DMS53 (cell line): Measurements from ENCODE around the gene CRABP2.
A peak's percentile ranks its signal among the peaks of the same experiment; 100 is the strongest.

Source experiments
- DNase-seq: peaks from one replicate; lab custom pipeline; 2025; lab: John Stamatoyannopoulos, UW

The CRABP2 gene

GRCh38 chr1:156667968-156668709 is 37.2 kb downstream of the CRABP2 start:
- peak; percentile 43 for DNase-seq

DNA sequence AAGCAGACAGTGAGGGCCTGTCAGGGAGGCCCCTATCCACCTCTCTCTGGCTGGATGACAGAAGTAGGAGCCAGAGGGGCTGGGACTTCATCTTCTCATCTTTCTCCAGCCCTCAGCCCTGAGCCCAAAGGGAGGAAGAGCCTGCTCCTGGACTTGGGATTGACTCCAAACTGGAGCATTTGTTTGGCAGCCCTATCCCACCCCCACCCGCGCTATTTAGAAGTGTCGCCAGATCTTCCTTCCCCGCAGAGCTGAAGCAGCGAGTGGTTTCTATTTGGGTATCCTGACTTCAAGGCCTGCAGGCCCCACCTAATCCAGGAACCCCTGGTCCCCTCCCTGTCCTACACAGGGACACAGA is 37.8 kb downstream of the CRABP2 start:
- DNase-seq: no peak

DNA sequence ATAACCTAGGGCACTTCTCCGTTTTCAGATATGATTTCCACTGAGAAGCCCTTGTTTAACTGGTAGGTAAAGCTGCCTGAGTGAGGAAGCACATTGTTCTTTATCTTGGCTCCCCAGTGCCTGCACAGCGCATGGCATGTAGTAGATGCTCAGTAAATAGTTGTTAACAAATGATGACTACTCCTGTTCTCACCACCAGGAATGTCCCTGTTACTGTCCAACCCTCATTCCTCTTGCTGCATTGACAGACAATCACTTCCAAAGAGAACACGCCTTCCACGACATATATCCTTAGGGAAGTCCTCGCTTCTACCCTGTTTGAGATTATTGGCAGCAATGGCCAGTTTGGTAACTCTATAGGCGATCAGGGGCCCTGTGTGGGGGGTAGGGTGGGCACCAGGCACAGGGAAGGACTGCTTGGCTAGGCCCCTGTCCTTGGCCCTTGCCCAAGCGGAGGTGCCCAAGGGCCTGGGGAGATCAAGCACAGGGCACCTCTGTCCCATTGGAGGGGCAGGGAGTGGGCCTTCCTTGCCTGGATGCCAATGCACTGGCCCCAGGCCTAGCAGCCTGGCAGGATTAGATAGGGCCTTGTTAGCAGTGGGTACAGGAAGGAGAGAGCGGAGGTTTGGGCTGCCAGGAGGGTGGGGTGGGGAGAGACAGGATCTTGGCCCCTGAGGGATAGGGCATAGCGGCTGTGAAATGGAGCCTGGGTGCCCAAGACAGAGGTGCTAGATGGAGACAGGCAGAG is 38.3 kb downstream of the CRABP2 start:
- no peak for DNase-seq

DNA sequence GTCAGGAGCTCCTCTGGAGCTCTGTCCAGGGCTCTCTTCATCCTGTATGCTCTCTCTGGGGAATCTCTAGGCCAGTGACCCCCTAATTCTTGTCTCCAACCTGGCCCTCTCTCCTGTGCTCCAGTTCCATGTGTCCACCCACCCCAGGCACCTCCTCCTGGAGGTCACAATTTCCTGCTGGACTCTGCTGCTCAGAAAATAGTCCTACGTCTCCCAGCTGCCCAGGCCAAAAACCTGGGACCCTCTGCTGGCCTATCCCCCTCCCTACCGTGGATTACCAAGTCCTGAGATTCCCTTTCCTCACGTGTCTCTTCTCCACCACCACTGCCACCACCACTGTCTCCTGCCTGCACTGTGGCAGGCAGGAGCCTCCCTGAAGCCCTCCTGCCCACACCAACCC is 39.8 kb downstream of the CRABP2 start:
- no peak for DNase-seq

DNA sequence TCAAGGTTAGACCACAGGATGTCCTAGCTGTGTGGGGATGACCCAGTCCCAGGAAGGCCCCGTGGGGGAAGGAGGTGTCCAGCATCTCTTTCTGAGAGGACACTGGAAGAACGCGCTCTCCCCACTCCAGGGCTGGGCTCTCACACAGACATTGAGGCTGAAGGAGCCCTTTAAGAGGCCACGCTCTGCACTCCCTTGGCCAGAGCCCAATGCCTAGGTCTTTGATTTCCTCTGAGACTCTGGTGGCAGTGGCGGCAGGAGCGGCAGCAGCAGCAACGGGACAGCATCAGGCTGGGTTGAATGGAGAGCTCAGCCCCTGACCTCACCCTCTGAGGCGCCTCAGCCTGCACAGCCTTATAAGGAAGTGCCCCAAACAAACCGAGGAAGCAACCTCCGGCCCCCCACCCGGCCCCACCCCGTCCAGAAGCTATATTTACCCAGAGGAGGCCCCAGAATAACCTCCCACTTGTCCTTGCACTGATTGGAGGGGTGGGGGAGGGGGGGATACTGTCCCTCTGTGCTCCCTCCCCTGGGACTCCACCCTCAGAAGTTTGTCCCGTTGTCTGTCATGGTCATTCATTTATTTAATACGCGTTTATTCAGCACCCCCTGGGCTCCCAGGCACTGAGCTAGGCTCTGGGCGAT is 40.5 kb downstream of the CRABP2 start:
- DNase-seq: peak; percentile 84

DNA sequence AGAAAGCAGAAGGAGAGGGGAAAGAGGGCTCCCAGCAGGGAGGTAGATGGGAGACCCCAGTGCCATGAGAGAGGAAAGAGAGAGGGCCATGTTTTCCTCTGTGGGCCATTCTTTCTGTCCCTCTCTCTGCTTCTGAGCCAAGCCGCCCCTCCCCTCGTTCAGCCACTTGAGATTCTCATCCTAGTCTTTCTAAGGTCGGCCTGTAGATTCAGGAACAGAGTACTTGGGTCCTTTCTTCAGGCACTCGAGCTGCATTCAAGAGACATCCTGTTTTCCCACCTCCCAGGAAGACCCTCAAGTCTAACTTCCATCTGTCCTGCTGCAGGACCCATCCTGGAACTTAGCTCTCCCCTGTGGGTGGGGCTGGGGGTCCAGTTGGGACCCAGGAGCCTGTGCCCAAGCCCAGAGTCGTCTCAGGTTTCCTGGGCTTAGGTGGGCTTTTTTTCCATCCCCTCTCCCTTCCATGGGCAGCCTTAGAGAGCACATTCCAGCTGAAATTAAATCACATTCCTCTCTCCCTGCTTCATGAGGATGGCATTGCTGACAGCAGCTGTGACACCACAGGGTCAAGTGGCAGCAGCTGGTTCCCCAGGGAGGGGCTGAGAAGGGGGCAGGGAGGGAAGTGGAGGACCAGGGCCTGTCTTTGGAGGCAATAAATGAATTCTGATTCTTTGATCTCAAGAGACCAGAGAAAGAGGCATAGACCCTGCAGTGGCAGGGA is 41.2 kb downstream of the CRABP2 start:
- DNase-seq: peak; percentile 86

DNA sequence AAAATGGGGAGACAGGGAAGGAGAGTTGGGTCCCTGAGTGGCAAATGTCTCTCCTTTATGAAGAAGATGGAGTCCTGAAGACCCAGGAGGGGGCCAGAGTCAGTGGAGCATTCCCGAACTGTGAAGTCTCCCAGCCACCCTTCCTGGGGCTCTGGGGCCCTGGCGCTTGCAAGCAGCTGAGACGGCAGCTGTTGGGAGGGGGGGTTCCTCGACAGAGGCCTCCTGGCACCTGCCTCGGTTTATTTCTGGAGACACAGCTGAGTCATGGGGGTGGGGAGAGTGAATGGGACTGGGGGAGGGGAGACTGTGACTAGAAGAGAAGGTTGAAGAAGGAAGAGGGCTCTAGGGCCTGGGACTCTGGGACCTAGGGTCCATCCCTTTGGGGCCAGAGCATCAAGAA is 42.2 kb downstream of the CRABP2 start:
- DNase-seq: peak; percentile 85

DNA sequence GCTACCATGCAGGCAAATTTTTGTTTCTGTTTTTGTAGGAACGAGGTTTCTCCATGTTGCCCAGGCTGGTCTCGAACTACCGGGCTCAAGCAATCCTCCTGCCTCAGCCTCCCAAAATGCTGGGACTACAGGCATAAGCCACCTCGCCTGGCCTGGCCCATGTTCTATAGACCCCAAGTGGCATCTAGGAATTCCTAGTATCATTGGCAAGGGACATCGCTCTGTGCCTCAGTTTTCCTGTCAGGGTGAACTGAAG is 42.7 kb downstream of the CRABP2 start:
- no peak for DNase-seq

DNA sequence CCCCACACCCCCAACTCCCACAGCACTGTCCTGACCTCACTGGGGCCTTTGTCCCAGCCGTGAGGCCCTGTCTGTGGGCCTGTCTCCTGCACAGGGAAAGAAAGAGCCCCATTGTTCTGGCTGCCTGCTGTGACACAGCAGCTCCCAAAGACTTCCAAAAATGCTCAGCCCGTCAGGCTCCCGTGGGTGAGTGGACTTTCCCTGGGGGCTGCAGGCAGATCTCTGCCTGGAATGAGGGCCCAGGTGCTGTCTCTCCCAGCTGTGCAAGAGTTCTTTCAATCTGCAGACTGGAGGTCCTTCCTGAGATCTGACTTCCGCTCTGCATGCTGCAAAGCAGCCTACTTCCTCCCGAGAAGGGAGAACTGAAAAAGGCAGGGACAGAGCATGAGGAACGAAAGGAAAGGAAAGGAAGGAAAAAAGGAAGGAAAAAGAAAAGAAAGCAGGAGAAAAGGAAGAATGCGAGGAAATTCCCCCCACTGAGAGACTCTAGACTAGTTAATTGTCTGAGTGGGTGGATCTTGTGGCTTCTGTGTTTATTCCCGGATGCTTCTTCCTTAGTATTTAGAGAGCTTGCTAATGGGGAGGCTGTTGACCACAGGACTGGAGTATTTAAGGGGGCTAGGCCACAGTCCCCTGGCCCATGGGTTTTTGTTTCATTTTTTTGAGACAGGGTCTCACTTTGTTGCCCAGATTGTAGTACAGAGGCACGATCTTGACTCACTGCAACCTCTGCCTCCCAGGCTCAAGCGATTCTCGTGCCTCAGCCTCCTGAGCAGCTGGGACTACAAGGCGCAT is 43.2 kb downstream of the CRABP2 start:
- peak; percentile 56 for DNase-seq

DNA sequence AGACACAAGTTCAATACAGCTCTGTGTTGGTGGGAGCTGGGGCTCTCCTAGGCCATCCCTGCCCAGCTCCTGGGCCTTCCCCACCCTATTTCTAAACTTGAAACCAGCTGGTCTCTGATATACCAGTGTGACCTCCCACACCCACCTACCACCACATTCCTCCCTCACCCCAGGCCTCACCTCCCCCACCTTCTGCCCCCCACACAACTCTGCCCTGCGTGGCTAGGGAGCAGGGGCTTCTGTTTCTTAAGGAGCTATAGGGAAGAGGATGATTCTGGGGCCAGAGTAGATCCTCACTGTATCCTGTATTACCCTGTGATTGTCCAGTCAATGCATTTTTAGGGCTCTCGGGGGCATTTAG is 44.7 kb downstream of the CRABP2 start:
- DNase-seq: no peak

DNA sequence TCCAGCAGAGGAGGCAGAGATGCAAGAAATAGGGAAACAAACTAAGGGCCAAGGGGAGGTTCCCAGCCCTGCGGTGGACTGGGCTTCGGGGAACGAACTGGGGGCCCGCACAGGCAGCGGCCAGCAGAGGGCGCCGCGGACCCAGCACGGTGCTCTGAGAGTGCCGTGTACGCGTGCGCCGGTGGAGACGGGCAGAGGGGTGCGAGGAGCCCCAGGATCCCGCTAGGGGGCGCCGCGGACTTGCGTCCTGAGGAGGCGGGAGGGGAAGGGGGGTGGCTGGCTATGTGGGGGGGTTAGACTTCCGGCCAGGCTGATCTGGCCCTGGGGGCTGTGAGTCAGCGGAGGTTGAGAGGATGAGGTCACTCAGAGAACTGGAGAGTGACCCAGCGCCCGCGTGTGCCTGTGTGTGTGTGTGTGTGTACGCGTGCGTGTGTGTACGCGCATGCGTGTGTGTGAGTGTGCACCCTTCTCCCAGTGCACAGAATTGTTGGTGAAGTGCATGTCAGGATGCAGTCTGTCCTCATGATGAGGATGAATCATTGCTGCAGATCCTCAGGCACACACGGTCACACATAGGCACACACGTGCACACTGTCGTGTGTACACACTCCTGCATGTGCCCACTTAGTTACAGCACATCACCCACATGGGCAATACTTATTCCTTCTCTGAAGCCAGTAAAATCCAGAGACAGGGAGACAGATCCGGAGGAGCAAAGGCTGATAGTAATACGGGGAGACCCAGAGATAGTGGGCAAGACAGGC is 45.2 kb downstream of the CRABP2 start:
- peak; percentile 99 for DNase-seq

- peak; percentile 70 for DNase-seq
Observed at GRCh38 chr1:156659661-156659987, 45.8 kb downstream of the CRABP2 start.

GRCh38 chr1:156658945-156659574 is 46.3 kb downstream of the CRABP2 start:
- DNase-seq: no peak

DNA sequence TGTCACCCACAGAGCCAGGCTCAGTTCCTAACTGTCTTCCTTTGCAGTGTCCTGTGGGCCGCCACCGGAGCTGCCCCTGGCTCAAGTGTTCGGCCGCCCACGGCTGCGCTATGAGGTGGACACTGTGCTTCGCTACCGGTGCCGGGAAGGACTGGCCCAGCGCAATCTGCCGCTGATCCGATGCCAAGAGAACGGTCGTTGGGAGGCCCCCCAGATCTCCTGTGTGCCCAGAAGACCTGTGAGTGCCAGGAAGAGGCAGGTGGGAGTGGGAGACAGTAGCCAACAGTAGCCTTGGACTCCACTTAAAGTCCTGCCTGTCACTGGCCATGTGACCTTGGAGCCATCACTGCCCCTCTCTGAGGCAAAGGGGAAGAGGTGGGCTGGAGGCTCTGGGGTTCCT is 46.9 kb downstream of the CRABP2 start:
- no peak for DNase-seq

- DNase-seq: peak; percentile 93
Observed at GRCh38 chr1:156657741-156658319, 47.6 kb downstream of the CRABP2 start.

DNA sequence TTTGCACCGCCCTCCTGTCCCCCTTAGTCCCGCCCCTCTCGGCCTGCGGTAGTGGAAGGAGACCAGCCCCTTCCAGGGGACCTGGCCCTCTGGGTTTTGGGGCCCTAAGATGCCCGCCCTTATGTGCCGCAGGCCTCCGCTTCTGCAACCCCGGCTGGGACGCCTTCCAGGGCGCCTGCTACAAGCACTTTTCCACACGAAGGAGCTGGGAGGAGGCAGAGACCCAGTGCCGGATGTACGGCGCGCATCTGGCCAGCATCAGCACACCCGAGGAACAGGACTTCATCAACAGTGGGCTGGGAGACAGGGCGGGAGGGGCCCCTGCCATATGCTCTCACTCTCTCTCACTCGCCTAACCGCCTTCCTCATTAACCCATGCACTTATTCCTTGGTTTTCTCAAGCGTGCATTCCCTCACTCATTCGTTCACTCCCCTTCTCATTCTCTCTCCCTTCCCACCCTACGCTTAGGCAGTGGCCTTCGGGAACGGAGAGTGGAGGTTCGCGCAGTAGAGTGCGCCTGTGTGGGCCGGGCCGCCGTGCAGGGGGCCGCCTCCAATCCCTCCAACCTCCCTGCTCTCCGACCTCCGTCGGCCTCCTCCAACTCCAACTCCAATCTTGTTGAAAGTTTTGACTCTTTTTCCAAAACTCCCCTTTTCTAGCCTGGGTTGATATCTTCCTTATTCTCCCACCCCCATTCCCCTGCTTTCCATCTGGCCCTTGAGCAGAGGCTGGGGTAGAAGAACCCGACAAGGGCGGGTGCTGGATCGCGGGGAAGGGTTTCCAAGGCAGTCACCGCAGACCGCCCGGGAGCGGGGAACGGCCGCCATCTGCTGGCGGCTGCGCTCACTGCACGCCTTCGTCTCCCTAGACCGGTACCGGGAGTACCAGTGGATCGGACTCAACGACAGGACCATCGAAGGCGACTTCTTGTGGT is 48.3 kb downstream of the CRABP2 start:
- DNase-seq: peak; percentile 87

GRCh38 chr1:156655904-156656516 is 49.4 kb downstream of the CRABP2 start:
- no peak for DNase-seq

DNA sequence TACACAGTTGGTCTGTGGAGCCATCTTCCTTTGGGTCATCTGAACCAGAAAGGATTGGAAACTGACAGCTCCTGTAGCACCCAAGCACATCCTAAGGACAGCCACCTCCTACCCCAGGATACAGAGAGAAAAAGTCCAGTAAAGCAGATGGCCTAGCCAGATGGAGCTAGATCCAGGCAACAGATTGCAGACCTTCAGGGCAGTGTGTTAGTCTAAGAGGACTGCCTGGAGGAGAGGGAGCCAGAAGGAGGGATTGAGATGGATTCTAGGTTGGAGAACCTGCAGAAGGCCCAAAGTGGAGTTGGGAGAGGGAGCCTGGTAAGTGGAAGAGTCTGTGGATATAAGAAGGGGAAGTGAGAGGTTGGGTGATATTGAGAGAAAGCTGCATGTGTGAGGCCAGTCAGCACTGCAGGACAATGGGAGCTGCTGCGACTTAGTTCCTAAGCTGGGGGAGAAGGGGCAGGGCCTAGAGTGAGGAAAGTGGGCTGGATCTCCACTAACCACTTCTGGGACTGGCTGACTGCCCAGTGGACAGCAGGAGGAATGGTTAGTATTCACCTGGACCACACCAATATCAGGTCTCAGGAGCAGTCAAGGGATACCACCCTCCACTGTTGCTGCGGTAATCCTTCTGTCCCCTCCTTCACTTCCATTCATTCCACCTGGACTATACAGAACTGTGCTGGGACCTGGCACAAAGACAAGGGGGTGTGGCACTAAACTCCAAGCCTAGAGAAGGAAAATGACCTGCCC is 50.1 kb downstream of the CRABP2 start:
- DNase-seq: no peak
